ENCODE results near the gene C7. TPM values are rescaled to one million over a fixed set of nuclear protein-coding genes. Genes with fewer than 3 reads are reported as not detected.

Gene C7
- total and polyA plus RNA-seq, 2 experiments from 2014 or later = 5.3 to 43.5 TPM

DNA sequence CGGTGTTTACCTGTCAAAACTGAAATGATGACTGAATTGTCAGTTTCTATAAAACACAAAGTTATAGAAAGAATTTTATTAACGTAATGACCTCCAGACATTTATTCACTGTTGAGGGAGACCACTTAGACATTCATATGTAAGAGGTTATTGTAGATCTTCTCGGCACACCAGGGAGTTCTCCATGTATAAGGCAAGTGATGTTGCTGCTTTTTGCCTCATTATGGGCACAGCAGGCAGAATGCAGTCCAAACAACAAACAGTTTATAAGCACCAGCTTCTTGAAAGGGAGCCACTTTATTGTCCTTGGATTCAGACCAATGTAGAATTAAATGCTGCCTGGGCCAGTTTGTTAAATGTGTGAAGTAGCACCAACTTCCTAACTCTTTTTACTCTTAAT is 66.7 kb downstream of the C7 start:
- Histone ChIP-seq H2AFZ (no peak overlapping the region), H3K4me3 (no peak overlapping the region), H3K27me3 (no peaks in the 10 kb centered on the region), H3K27ac (no peak overlapping the region), H3K36me3 (replicated peaks; ENCODE audit: insufficient read depth, low read depth) (no peaks in the 10 kb centered on the region), H3K9me2 (replicated peaks; ENCODE audit: insufficient read depth) (no peaks in the 10 kb centered on the region), H3K9me3 (ENCODE audit: low read depth) (no peaks in the 10 kb centered on the region), H4K20me1 (ENCODE audit: insufficient read depth, poor library complexity, severe bottlenecking) (no peaks in the 10 kb centered on the region), H3K4me1 (ENCODE audit: insufficient read depth) (no peaks in the 10 kb centered on the region), H3K4me2 (no peak overlapping the region), H3K79me2 (no peaks in the 10 kb centered on the region)
- no peak for DNase-seq (ENCODE audit: low spot score)
- TF ChIP-seq, protein P1, sequence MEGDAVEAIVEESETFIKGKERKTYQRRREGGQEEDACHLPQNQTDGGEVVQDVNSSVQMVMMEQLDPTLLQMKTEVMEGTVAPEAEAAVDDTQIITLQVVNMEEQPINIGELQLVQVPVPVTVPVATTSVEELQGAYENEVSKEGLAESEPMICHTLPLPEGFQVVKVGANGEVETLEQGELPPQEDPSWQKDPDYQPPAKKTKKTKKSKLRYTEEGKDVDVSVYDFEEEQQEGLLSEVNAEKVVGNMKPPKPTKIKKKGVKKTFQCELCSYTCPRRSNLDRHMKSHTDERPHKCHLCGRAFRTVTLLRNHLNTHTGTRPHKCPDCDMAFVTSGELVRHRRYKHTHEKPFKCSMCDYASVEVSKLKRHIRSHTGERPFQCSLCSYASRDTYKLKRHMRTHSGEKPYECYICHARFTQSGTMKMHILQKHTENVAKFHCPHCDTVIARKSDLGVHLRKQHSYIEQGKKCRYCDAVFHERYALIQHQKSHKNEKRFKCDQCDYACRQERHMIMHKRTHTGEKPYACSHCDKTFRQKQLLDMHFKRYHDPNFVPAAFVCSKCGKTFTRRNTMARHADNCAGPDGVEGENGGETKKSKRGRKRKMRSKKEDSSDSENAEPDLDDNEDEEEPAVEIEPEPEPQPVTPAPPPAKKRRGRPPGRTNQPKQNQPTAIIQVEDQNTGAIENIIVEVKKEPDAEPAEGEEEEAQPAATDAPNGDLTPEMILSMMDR (IDR thresholded peaks at IDR 0.05; ENCODE audit: poor library complexity) = no peak
- TF ChIP-seq EZH2 (IDR thresholded peaks at IDR 0.05; ENCODE audit: borderline replicate concordance) (no peak), EZH2phosphoT487 (IDR thresholded peaks at IDR 0.05; ENCODE audit: low read depth, severe bottlenecking, unreplicated experiment) (no peak)
- 66% methylated on average over 3 of the region's 3 CpGs for WGBS (ENCODE audit: low lambda C conversion rate, missing lambda C conversion rate)

DNA sequence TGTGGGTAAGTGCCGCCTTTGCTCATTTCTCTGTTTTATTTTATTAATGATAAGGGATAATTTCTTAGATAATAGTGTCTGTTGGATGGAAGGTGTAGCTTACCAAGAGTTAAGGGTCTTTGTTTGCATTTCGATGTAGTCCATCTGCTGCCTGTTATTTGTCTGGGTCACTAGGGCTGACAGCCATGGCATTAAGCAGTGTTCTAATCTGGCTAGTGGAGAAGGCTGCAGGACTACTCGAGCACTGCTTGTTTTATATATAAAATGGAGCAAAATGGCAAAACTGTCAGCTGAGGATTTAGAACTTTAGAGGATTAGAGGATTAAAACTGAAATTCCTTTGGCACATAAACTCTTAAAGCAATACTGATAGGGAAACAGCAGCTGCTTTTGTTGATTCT is 67.5 kb downstream of the C7 start:
- no peak for TF ChIP-seq EZH2phosphoT487 (IDR thresholded peaks at IDR 0.05; ENCODE audit: low read depth, severe bottlenecking, unreplicated experiment)
- no peak for TF ChIP-seq EZH2 (IDR thresholded peaks at IDR 0.05; ENCODE audit: borderline replicate concordance)
- TF ChIP-seq, protein P1 (IDR thresholded peaks at IDR 0.05; ENCODE audit: poor library complexity) = no peak
- H3K27me3 ChIP-seq = no peaks in the 10 kb centered on the region
- no peaks in the 10 kb centered on the region for H3K79me2 ChIP-seq
- H3K9me2 ChIP-seq (replicated peaks; ENCODE audit: insufficient read depth) = no peaks in the 10 kb centered on the region
- WGBS (ENCODE audit: low lambda C conversion rate, missing lambda C conversion rate) = 31% methylated on average over 3 of the region's 3 CpGs
- H3K4me1 ChIP-seq (ENCODE audit: insufficient read depth) = no peaks in the 10 kb centered on the region
- H4K20me1 ChIP-seq (ENCODE audit: insufficient read depth, poor library complexity, severe bottlenecking) = no peaks in the 10 kb centered on the region
- DNase-seq (ENCODE audit: low spot score) = no peak
- no peak overlapping the region for H3K4me2 ChIP-seq
- H2AFZ ChIP-seq = no peak overlapping the region
- H3K9me3 ChIP-seq (ENCODE audit: low read depth) = no peaks in the 10 kb centered on the region
- H3K27ac ChIP-seq = no peak overlapping the region
- H3K4me3 ChIP-seq = no peak overlapping the region
- H3K36me3 ChIP-seq (replicated peaks; ENCODE audit: insufficient read depth, low read depth) = no peaks in the 10 kb centered on the region

DNA sequence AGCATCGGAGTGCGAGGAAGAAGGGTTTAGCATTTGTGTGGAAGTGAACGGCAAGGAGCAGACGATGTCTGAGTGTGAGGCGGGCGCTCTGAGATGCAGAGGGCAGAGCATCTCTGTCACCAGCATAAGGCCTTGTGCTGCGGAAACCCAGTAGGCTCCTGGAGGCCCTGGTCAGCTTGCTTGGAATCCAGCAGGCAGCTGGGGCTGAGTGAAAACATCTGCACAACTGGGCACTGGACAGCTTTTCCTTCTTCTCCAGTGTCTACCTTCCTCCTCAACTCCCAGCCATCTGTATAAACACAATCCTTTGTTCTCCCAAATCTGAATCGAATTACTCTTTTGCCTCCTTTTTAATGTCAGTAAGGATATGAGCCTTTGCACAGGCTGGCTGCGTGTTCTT is 72.1 kb downstream of the C7 start:
- no peaks in the 10 kb centered on the region for H3K4me1 ChIP-seq (ENCODE audit: insufficient read depth)
- no peaks in the 10 kb centered on the region for H3K79me2 ChIP-seq
- WGBS (ENCODE audit: low lambda C conversion rate, missing lambda C conversion rate) = 88% methylated on average over 9 of the region's 9 CpGs
- no peaks in the 10 kb centered on the region for H3K9me2 ChIP-seq (replicated peaks; ENCODE audit: insufficient read depth)
- H3K36me3 ChIP-seq (replicated peaks; ENCODE audit: insufficient read depth, low read depth) = no peaks in the 10 kb centered on the region
- no peaks in the 10 kb centered on the region for H4K20me1 ChIP-seq (ENCODE audit: insufficient read depth, poor library complexity, severe bottlenecking)
- H2AFZ ChIP-seq = no peak overlapping the region
- no peaks in the 10 kb centered on the region for H3K9me3 ChIP-seq (ENCODE audit: low read depth)
- TF ChIP-seq EZH2phosphoT487 (IDR thresholded peaks at IDR 0.05; ENCODE audit: low read depth, severe bottlenecking, unreplicated experiment) (no peak), EZH2 (IDR thresholded peaks at IDR 0.05; ENCODE audit: borderline replicate concordance) (no peak)
- TF ChIP-seq, protein P1 (IDR thresholded peaks at IDR 0.05; ENCODE audit: poor library complexity) = no peak
- no peak for DNase-seq (ENCODE audit: low spot score)
- no peak overlapping the region for H3K4me2 ChIP-seq
- H3K4me3 ChIP-seq = no peak overlapping the region
- H3K27ac ChIP-seq = no peak overlapping the region
- H3K27me3 ChIP-seq = no peaks in the 10 kb centered on the region

DNA sequence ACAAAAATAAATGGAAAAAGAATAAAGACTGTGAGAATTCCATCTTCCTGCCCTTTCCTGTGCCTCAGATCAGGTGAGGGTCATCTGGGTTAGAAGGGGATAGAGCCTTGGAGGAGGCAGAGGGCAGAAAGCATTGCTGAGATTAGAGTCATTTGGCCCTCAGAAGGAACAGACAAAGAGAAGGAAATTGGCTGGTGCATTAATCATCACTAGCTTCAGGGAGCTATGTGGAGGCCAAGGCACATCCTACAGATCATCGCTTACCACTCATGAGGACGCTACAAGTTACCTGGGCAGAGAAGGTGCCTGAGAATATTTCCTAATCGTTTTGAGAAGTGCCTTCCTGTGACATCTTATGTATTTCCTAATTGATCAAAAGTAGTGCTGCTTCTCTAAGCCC is 74.5 kb downstream of the C7 start:
- no peaks in the 10 kb centered on the region for H3K27me3 ChIP-seq

More for the DNA sequence above, 74.5 kb downstream of the C7 start:
- Histone ChIP-seq H3K9me2 (replicated peaks; ENCODE audit: insufficient read depth) (no peaks in the 10 kb centered on the region), H3K27ac (no peak overlapping the region), H3K4me3 (no peak overlapping the region), H3K36me3 (replicated peaks; ENCODE audit: insufficient read depth, low read depth) (no peaks in the 10 kb centered on the region), H2AFZ (no peak overlapping the region), H3K4me2 (no peak overlapping the region), H4K20me1 (ENCODE audit: insufficient read depth, poor library complexity, severe bottlenecking) (no peaks in the 10 kb centered on the region), H3K4me1 (ENCODE audit: insufficient read depth) (no peaks in the 10 kb centered on the region), H3K9me3 (ENCODE audit: low read depth) (no peaks in the 10 kb centered on the region), H3K79me2 (no peaks in the 10 kb centered on the region)
- 85% methylated on average over 3 of the region's 3 CpGs for WGBS (ENCODE audit: low lambda C conversion rate, missing lambda C conversion rate)
- TF ChIP-seq EZH2 (IDR thresholded peaks at IDR 0.05; ENCODE audit: borderline replicate concordance) = no peak
- no peak for DNase-seq (ENCODE audit: low spot score)
